HepG2 (cell line): ENCODE results near the gene CNPY4. TPM values are rescaled to one million over a fixed set of nuclear protein-coding genes. Genes with fewer than 3 reads are reported as not detected.

Experiments used
- DNMT1 ChIP-seq: sonication (generic); formaldehyde crosslinking; IDR thresholded peaks from 2 replicates; pipeline ENCODE4 v1.5.1; 2020; ENCODE audit warnings: mild to moderate bottlenecking, missing genetic modification reagents
- FOXO1 ChIP-seq: sonication (generic); formaldehyde crosslinking; IDR thresholded peaks from 2 replicates; pipeline ENCODE4 v1.4.0; 2020; ENCODE audit warnings: missing genetic modification reagents
- HOXA5 ChIP-seq: sonication (generic); formaldehyde crosslinking; IDR thresholded peaks from 2 replicates; pipeline ENCODE4 v1.4.0; 2020; ENCODE audit warnings: missing genetic modification reagents
- HOXA7 ChIP-seq: sonication (generic); formaldehyde crosslinking; IDR thresholded peaks from 2 replicates; pipeline ENCODE4 v1.8.1; 2022; ENCODE audit warnings: mild to moderate bottlenecking, missing genetic modification reagents, moderate library complexity
- IRF2 ChIP-seq: IDR thresholded peaks from 2 replicates; pipeline ENCODE4 v1.6.1; 2018; ENCODE audit warnings: missing genetic modification reagents, missing compliant biosample characterization
- JUND ChIP-seq: sonication (generic); formaldehyde crosslinking; IDR thresholded peaks from 2 replicates; pipeline ENCODE4 v1.8.0; 2022; ENCODE audit warnings: mild to moderate bottlenecking, missing genetic modification reagents
- ZEB1 ChIP-seq: IDR thresholded peaks from 2 replicates; pipeline ENCODE4 v1.6.1; 2012; ENCODE audit warnings: mild to moderate bottlenecking, low read depth, inconsistent platforms; ENCODE audit not compliant: insufficient replicate concordance
- ZNF430 ChIP-seq: sonication (generic); formaldehyde crosslinking; IDR thresholded peaks from 2 replicates; pipeline ENCODE4 v1.9.0; 2021; ENCODE audit warnings: mild to moderate bottlenecking, missing genetic modification reagents
- ZNF543 ChIP-seq: sonication (generic); formaldehyde crosslinking; IDR thresholded peaks from 2 replicates; pipeline ENCODE4 v1.4.0; 2020; ENCODE audit warnings: mild to moderate bottlenecking, missing genetic modification reagents
- ZNF782 ChIP-seq: sonication (generic); formaldehyde crosslinking; IDR thresholded peaks from 2 replicates; pipeline ENCODE4 v1.4.0; 2020; ENCODE audit warnings: missing genetic modification reagents, mild to moderate bottlenecking, borderline replicate concordance
- ZSCAN22 ChIP-seq: sonication (generic); formaldehyde crosslinking; IDR thresholded peaks from 2 replicates; pipeline ENCODE4 v1.4.0; 2020; ENCODE audit warnings: mild to moderate bottlenecking, missing genetic modification reagents
- polyA plus RNA-seq, 8 experiments: library from polyadenylated mRNA; depleted of rRNA in 3 of 8; stranded (reverse) in 7 of 8; unstranded in 1 of 8; fragments of >200 nt; fragmentation: Illumina TruSeq in 4 of 8; extraction: Trizol in 4 of 8; gene quantifications; 2 replicates each; pipeline versions ENCODE4 v1.2.1 to v1.2.3, GENCODE V29; 2011 to 2016; ENCODE audit warnings: low read depth in 4 of 8, missing spikeins in 1 of 8, mixed read lengths in 1 of 8; ENCODE audit not compliant: insufficient read depth in 1 of 8
- total RNA-seq, 5 experiments: library from RNA; depleted of rRNA; stranded (reverse); fragments of >200 nt; fragmentation: Illumina TruSeq; extraction: Trizol; gene quantifications; 2 replicates each; pipeline ENCODE4 v1.2.3, GENCODE V29; 2016; ENCODE audit warnings: low read depth in 1 of 5
- TF ChIP-seq, protein P1 (sequence below): sonication (generic); formaldehyde crosslinking; IDR thresholded peaks from one replicate; pipeline ENCODE4 v1.5.1; 2020; ENCODE audit warnings: mild to moderate bottlenecking, missing genetic modification reagents; ENCODE audit errors: not compliant biosample characterization
- TF ChIP-seq, protein P2 (sequence below): sonication (generic); formaldehyde crosslinking; IDR thresholded peaks from 2 replicates; pipeline ENCODE4; 2020; ENCODE audit warnings: missing genetic modification reagents, mild to moderate bottlenecking, borderline replicate concordance
- TF ChIP-seq, protein P3 (sequence below): IDR thresholded peaks from 2 replicates; pipeline ENCODE4 v1.6.1; 2016; ENCODE audit warnings: missing compliant biosample characterization, missing genetic modification reagents, borderline replicate concordance
- TF ChIP-seq, protein P4 (sequence below): IDR thresholded peaks from 2 replicates; pipeline ENCODE4 v1.6.1; 2018; ENCODE audit warnings: missing genetic modification reagents, mild to moderate bottlenecking, missing compliant biosample characterization

The CNPY4 gene
- total and polyA plus RNA-seq, 2 of the 13 experiments (the other 11 are each of a cell fraction or from before 2014, with no cell fraction given): 6.2 to 12.7 TPM

DNA sequence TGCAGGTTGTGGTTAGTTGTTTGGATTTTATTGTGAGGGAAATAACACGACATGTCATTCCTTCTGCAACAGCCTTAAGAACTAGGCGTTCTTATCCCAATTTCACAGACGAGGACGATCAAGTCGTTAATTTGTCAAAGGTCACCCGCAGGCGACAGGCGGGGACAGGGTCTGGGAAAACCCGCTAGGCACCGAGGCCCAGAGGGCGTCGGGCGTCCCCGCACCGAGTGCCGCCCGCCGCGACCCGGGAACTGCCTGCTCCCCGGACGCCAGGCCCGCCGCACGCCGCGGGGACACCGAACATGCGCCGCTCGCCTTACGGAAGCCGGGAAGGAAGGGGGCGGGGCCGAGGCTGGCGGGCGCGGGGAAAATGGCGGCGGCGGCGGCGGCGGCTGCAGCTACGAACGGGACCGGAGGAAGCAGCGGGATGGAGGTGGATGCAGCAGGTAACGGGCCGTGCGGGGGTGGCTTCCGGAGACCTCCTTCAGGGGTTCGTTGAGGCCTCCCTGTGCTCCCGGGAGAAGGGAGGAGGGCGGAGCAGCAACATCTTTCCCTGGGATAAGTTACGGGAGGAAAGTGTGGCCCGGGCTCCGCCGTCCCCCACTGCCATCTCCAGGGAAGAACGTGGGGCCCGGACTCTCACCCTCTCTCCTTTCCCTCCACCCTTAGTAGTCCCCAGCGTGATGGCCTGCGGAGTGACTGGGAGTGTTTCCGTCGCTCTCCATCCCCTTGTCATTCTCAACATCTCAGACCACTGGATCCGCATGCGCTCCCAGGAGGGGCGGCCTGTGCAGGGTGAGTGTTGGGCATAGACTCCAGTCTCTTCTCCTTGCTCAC is 30.6 kb upstream of the CNPY4 start, which contains the start of gene COPS6 (continued):
- peak; percentile 83; the same call in 1 of the 2 replicates for TF ChIP-seq IRF2
- TF ChIP-seq, protein P1, sequence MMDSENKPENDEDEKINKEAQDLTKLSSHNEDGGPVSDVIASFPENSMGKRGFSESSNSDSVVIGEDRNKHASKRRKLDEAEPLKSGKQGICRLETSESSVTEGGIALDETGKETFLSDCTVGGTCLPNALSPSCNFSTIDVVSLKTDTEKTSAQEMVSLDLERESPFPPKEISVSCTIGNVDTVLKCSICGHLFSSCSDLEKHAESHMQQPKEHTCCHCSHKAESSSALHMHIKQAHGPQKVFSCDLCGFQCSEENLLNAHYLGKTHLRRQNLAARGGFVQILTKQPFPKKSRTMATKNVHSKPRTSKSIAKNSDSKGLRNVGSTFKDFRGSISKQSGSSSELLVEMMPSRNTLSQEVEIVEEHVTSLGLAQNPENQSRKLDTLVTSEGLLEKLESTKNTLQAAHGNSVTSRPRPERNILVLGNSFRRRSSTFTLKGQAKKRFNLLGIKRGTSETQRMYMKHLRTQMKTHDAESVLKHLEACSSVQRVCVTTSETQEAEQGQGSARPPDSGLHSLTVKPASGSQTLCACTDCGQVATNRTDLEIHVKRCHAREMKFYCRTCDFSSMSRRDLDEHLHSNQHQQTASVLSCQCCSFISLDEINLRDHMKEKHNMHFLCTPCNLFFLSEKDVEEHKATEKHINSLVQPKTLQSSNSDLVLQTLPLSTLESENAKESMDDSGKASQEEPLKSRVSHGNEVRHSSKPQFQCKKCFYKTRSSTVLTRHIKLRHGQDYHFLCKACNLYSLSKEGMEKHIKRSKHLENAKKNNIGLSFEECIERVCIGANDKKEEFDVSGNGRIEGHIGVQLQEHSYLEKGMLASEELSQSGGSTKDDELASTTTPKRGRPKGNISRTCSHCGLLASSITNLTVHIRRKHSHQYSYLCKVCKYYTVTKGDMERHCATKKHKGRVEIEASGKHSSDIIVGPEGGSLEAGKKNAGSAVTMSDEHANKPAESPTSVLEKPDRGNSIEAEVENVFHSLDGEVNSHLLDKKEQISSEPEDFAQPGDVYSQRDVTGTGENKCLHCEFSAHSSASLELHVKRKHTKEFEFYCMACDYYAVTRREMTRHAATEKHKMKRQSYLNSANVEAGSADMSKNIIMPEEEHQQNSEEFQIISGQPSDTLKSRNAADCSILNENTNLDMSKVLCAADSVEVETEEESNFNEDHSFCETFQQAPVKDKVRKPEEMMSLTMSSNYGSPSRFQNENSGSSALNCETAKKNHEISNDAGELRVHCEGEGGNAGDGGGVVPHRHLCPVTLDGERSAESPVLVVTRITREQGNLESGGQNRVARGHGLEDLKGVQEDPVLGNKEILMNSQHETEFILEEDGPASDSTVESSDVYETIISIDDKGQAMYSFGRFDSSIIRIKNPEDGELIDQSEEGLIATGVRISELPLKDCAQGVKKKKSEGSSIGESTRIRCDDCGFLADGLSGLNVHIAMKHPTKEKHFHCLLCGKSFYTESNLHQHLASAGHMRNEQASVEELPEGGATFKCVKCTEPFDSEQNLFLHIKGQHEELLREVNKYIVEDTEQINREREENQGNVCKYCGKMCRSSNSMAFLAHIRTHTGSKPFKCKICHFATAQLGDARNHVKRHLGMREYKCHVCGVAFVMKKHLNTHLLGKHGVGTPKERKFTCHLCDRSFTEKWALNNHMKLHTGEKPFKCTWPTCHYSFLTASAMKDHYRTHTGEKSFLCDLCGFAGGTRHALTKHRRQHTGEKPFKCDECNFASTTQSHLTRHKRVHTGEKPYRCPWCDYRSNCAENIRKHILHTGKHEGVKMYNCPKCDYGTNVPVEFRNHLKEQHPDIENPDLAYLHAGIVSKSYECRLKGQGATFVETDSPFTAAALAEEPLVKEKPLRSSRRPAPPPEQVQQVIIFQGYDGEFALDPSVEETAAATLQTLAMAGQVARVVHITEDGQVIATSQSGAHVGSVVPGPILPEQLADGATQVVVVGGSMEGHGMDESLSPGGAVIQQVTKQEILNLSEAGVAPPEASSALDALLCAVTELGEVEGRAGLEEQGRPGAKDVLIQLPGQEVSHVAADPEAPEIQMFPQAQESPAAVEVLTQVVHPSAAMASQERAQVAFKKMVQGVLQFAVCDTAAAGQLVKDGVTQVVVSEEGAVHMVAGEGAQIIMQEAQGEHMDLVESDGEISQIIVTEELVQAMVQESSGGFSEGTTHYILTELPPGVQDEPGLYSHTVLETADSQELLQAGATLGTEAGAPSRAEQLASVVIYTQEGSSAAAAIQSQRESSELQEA (CRISPR knock-in tag): peak; percentile 98
- peak; percentile 98 for TF ChIP-seq ZNF430 (CRISPR knock-in tag)
- peak; percentile 92 for TF ChIP-seq ZNF543 (CRISPR knock-in tag)
- TF ChIP-seq, protein P2, sequence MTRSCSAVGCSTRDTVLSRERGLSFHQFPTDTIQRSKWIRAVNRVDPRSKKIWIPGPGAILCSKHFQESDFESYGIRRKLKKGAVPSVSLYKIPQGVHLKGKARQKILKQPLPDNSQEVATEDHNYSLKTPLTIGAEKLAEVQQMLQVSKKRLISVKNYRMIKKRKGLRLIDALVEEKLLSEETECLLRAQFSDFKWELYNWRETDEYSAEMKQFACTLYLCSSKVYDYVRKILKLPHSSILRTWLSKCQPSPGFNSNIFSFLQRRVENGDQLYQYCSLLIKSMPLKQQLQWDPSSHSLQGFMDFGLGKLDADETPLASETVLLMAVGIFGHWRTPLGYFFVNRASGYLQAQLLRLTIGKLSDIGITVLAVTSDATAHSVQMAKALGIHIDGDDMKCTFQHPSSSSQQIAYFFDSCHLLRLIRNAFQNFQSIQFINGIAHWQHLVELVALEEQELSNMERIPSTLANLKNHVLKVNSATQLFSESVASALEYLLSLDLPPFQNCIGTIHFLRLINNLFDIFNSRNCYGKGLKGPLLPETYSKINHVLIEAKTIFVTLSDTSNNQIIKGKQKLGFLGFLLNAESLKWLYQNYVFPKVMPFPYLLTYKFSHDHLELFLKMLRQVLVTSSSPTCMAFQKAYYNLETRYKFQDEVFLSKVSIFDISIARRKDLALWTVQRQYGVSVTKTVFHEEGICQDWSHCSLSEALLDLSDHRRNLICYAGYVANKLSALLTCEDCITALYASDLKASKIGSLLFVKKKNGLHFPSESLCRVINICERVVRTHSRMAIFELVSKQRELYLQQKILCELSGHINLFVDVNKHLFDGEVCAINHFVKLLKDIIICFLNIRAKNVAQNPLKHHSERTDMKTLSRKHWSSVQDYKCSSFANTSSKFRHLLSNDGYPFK (CRISPR knock-in tag): 0 out of 2 replicates have a peak, but pooled peaks have one; percentile 67
- TF ChIP-seq, protein P3, sequence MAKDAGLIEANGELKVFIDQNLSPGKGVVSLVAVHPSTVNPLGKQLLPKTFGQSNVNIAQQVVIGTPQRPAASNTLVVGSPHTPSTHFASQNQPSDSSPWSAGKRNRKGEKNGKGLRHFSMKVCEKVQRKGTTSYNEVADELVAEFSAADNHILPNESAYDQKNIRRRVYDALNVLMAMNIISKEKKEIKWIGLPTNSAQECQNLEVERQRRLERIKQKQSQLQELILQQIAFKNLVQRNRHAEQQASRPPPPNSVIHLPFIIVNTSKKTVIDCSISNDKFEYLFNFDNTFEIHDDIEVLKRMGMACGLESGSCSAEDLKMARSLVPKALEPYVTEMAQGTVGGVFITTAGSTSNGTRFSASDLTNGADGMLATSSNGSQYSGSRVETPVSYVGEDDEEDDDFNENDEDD (CRISPR knock-in tag): peak; percentile 93
- TF ChIP-seq HOXA5 (CRISPR knock-in tag): peak; percentile 71; the same call in 1 of the 2 replicates
- TF ChIP-seq HOXA7 (CRISPR knock-in tag): 0 out of 2 replicates have a peak, but pooled peaks have one; percentile 56
- TF ChIP-seq JUND: no peak
- TF ChIP-seq, protein P4, sequence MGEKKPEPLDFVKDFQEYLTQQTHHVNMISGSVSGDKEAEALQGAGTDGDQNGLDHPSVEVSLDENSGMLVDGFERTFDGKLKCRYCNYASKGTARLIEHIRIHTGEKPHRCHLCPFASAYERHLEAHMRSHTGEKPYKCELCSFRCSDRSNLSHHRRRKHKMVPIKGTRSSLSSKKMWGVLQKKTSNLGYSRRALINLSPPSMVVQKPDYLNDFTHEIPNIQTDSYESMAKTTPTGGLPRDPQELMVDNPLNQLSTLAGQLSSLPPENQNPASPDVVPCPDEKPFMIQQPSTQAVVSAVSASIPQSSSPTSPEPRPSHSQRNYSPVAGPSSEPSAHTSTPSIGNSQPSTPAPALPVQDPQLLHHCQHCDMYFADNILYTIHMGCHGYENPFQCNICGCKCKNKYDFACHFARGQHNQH: peak; percentile 80
- peak; percentile 58; the same call in 1 of the 2 replicates for TF ChIP-seq FOXO1
- TF ChIP-seq ZSCAN22 (CRISPR knock-in tag): peak; percentile 74; the same call in 1 of the 2 replicates
- TF ChIP-seq ZNF782 (CRISPR knock-in tag): peak; percentile 94; the same call in 1 of the 2 replicates
- peak; percentile 38 for TF ChIP-seq ZEB1
- TF ChIP-seq DNMT1 (CRISPR knock-in tag): peak; percentile 30; the same call in 1 of the 2 replicates
